ENCODE data around the gene GRB7. TPM values are rescaled to one million over a fixed set of nuclear protein-coding genes. Genes with fewer than 3 reads are reported as not detected.

Gene GRB7
- total RNA-seq, 4 donors from 2014 or later, result 0.51 to 14.3 (median 5.6) TPM

GRCh38 chr17:39756380-39757079 lies 18.8 kb downstream of the GRB7 start:
- DNase-seq, result no peak
- no peaks in the 10 kb centered on the region for H3K36me3 ChIP-seq
- H3K9me3 ChIP-seq, result no peaks in the 10 kb centered on the region
- H3K4me3 ChIP-seq, result no peak overlapping the region
- H3K4me1 ChIP-seq, result no peaks in the 10 kb centered on the region
- no peak for TF ChIP-seq POLR2A (IDR thresholded peaks at IDR 0.05)
- no peak for TF ChIP-seq CTCF (IDR thresholded peaks at IDR 0.05)
- H3K27ac ChIP-seq, result no peak overlapping the region
- H3K27me3 ChIP-seq, result no peaks in the 10 kb centered on the region
- intact Hi-C loops (cut with DNase I; ENCODE audit: low total_unique reads), result no loop called here

- H3K36me3 ChIP-seq, result no peaks in the 10 kb centered on the region
- H3K4me1 ChIP-seq, result no peaks in the 10 kb centered on the region
- DNase-seq, result no peak
- no peaks in the 10 kb centered on the region for H3K27me3 ChIP-seq
- intact Hi-C loops (cut with DNase I; ENCODE audit: low total_unique reads), result no loop called here
- no peaks in the 10 kb centered on the region for H3K9me3 ChIP-seq
- no peak overlapping the region for H3K27ac ChIP-seq
- no peak for TF ChIP-seq CTCF (IDR thresholded peaks at IDR 0.05)
- no peak for TF ChIP-seq POLR2A (IDR thresholded peaks at IDR 0.05)
- no peak overlapping the region for H3K4me3 ChIP-seq
Measured at GRCh38 chr17:39757176-39757662, 19.5 kb downstream of the GRB7 start.

- H3K9me3 ChIP-seq, result no peaks in the 10 kb centered on the region
- intact Hi-C loops (cut with DNase I; ENCODE audit: low total_unique reads), result no loop called here
Measured at GRCh38 chr17:39757931-39758873, 20.5 kb downstream of the GRB7 start.

GRCh38 chr17:39759204-39759603 lies 21.5 kb downstream of the GRB7 start:
- Histone ChIP-seq H3K36me3 (no peaks in the 10 kb centered on the region), H3K9me3 (no peaks in the 10 kb centered on the region), H3K4me1 (no peaks in the 10 kb centered on the region), H3K27ac (no peak overlapping the region), H3K4me3 (no peak overlapping the region), H3K27me3 (no peaks in the 10 kb centered on the region)
- TF ChIP-seq POLR2A (IDR thresholded peaks at IDR 0.05) (no peak), CTCF (IDR thresholded peaks at IDR 0.05) (no peak)
- DNase-seq, result no peak
- intact Hi-C loops (cut with DNase I; ENCODE audit: low total_unique reads), result no loop called here

More at GRCh38 chr17:39757931-39758873, 20.5 kb downstream of the GRB7 start:
- Histone ChIP-seq H3K27ac (no peak overlapping the region), H3K27me3 (no peaks in the 10 kb centered on the region), H3K4me1 (no peaks in the 10 kb centered on the region), H3K4me3 (no peak overlapping the region), H3K36me3 (no peaks in the 10 kb centered on the region)
- no peak for DNase-seq
- no peak for TF ChIP-seq POLR2A (IDR thresholded peaks at IDR 0.05)
- no peak for TF ChIP-seq CTCF (IDR thresholded peaks at IDR 0.05)

All from uterus (tissue), 4 donors.